ENCODE results near the gene USP34. TPM values are rescaled to one million over a fixed set of nuclear protein-coding genes. Genes with fewer than 3 reads are reported as not detected.
"Not testable (repeated sequence)": the region's sequence is repeated elsewhere in the genome, so short reads cannot be mapped to it uniquely, and the experiment has no call there.

USP34 gene
- polyA plus RNA-seq, 3 donors: 114 to 147 (median 141) TPM

DNA sequence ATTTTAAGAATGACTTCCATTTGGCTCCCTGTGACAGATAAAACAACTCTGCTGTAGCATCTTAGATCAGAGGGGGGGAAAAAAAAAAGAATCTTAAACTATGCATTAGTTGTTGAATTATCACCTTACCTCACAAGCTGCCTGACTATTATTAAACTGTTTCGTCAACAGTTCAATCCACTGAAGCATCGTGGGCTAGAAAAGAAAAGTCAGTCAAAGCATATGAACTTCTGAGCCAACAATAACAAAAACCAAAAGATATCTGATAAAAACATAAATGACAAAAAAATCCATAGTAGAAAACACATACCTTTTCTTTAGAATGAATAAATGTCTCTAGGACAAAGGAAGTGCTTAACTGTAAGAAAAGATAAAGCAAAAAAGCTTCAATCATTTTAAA, 235.2 kb downstream of the USP34 start:
- no peak for DNase-seq (ENCODE audit: extremely low read depth in 1 of 11, low read depth in 9 of 11, low spot score in 4 of 11)

DNA sequence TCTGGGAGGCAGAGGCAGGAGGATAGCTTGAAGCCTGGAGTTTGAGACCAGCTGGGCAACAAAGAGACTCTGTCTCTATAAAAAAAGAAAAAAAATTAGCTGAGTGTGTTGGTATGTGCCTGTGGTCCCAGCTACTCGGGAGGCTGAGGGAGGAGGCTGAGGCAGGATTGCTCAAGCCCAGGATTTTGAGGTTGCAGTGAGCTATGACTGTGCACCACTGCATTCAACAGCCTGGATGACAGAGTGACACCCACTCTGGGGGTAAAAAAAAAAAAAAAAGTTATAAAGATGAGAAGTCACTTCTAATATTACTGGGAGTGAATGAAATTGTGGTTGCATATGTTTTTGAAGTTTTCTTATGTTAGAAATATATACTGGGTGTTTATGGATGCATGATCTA, 237.3 kb downstream of the USP34 start:
- no peak for DNase-seq (ENCODE audit: extremely low read depth in 1 of 11, low read depth in 9 of 11, low spot score in 4 of 11)

DNA sequence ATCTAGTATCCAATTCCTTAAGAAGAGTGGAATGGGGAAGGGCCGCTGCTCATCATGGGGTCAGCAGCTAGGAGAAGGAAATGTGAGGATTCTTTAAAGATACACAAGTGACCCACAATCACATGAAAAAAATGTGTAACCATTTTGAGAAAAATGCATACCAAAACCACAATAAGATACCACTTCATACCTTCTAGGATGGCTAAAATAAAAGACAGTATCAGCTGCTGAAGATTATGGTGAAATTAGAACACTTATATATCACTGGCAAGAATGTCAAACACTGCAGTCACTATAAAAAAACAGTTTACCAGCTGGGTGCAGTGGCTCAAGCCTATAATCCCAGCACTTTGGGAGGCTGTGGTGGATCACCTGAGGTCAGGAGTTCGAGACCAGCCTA, 241.0 kb downstream of the USP34 start:
- no peak for DNase-seq (ENCODE audit: extremely low read depth in 1 of 11, low read depth in 9 of 11, low spot score in 4 of 11)

DNA sequence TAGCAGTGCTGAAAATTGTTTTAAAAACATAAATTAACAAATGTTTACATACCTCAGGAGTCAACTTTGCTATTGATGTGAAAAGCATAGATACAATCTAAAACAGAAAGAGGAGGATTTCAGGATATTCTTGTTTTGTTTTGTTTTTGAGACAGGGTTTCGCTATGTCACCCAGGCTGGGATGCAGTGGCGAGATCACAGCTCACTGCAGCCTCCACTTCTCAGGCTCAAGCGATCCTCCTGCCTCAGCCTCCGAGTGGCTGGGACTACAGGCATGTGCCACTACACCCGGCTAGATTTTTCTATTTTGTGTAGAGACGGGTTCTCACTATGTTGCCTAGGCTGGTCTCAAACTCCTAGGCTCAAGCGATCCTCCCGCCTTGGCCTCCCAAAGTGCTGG, 248.3 kb downstream of the USP34 start:
- DNase-seq (ENCODE audit: extremely low read depth in 1 of 11, low read depth in 9 of 11, low spot score in 4 of 11): no peak

DNA sequence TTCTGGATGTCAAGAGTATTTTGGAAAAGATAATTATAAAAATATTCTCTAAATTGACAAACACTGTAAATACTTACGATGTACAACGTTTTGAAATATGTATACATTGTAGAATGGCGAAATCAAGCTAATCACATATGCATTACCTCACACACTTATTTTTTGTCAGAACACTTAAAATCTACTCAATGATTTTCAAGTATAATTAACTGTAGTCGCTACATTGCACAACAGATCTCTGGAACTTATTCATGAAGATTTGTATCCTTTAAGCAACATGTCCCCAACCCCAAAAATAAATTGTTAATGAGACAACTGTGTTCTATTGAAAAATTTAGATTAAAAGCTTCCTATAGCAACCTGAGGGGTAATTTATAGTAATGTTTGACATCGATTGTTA, 249.1 kb downstream of the USP34 start:
- no peak for DNase-seq (ENCODE audit: extremely low read depth in 1 of 11, low read depth in 9 of 11, low spot score in 4 of 11)

DNA sequence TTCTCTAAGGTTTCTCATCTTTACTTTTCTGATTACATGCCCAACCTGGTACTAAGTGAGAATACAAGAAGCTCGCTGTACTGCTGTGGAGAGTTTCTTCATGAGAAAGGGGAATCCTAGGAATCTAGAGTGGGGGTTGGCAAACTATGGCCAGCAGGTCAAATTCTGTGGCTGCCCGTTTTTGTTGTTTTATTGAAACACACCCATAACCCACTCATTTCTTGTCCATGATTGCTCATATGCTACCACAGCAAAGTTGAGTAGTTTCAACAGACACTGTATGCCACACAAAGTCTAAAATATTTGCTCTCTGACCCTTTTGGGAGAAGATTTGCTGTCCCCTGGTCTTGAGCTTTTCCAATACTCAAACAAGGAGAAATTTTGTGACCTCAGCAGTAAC, 250.1 kb downstream of the USP34 start:
- no peak for DNase-seq (ENCODE audit: extremely low read depth in 1 of 11, low read depth in 9 of 11, low spot score in 4 of 11)

DNA sequence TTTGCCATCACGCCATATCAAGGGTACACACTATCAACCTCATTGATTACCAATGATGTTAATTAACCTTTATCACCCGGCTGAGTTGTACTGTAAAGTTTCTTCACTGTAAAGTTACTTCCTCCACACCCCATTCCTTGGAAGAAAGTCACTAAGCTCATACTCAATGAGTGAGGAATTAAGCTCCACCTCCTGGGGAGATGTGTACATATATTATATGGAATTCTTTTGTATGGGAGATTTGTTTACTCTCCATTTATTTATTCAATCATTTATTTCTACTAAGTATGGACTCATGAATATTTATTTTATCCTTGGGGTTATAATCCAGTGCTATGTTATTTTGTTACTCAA, 252.1 kb downstream of the USP34 start:
- no peak for DNase-seq (ENCODE audit: extremely low read depth in 1 of 11, low read depth in 9 of 11, low spot score in 4 of 11)

DNA sequence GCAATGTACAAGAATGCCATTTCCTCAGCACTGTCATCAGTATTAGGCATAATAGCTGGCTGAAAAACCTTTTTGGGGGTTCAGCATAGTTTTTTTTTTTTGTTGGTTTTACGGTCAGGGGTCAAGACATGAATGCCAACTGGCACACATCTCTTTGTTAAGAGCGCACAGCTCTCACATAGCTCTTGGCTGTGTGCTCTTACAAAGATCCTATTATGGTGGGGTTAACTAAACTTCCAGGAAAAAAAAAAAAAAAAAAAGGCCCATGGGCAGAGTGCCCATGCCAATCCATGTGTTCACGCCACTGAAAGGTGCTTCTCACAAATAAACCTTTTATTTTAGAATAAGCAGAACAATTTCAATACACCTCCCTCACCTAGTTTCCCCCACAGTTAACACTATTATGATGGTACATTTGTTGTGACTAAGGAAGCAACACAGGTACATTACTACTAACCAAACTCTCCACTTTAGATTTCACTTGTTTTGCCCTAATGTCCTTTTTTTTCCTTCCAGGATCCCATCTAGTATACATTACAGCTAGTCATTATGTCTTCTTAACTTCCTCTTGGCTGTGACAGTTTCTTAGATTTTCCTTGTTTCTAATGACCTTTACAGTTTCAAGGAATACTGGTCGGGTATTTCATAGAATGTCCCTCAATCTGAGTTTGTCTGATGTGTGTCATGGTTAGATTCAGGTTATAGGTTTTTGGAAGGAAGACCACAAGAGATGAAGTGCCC, 252.6 kb downstream of the USP34 start:
- no peak for DNase-seq (ENCODE audit: extremely low read depth in 1 of 11, low read depth in 9 of 11, low spot score in 4 of 11)

DNA sequence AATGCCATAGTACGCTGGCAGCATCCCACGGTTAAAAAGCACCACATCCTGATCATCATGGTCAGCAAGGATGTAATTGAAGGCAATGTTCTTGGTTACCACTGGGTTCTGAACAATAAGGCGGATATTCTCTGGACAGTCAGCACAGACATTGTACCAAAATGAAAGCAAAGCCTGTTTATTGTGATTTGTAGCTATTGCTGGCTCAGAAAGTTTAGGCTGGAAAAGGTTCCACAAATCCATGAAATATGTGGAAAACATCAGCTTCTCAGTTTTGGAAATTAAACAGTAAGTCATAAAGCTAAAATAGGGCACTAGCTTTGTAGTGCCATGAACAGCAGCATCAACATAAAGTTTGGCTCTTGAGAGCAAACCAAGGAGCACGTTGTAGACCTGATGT, 256.7 kb downstream of the USP34 start:
- no peak for DNase-seq (ENCODE audit: extremely low read depth in 1 of 11, low read depth in 9 of 11, low spot score in 4 of 11)

DNA sequence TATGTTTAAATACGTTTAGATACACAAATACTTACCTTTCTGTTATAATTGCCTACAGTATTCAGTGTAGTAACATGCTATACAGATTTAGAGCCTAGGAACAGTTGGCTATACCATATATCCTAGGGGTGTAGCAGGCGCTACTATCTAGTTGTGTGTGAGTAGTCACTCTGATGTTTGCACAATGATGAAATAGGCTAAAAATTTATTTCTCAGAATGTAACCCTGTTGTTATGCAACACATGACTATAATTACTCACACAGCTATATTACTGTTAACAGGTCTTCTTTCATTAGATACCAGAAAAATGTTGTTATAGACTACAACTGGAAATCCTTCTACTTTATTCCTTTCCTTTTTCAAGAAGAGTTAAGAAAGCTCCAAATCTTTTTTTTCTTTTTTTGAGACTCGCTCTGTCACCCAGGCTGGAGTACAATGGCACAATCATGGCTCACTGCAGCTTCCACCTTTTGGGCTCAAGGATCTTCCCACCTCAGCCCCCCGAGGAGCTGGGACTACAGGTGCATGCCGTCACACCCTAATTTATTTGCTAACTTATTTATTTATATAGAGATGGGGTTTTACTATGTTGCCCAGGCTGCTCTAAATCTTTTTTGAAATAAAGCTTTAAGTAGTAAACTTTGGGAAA, 260.4 kb downstream of the USP34 start:
- DNase-seq (ENCODE audit: extremely low read depth in 1 of 11, low read depth in 9 of 11, low spot score in 4 of 11): no peak

DNA sequence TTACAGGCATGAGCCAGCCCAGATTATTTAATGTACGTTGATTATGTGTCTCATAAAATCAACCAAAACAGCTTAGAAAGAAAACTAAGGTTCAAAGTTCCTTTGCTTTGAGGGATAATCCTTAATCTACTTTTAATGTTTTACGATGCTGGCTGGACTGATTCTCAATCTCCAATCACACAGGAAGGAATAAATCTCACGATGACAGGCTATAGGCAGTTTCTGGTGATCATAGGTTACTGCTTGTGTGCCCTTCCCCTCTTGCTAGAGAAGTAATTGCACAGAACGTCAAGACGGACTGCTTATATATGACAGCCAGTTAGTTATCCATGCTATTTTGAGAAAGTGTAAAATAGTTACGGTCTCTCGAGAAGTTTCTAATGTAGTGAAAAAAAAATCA, 265.8 kb downstream of the USP34 start:
- no peak for DNase-seq (ENCODE audit: extremely low read depth in 1 of 11, low read depth in 9 of 11, low spot score in 4 of 11)

DNA sequence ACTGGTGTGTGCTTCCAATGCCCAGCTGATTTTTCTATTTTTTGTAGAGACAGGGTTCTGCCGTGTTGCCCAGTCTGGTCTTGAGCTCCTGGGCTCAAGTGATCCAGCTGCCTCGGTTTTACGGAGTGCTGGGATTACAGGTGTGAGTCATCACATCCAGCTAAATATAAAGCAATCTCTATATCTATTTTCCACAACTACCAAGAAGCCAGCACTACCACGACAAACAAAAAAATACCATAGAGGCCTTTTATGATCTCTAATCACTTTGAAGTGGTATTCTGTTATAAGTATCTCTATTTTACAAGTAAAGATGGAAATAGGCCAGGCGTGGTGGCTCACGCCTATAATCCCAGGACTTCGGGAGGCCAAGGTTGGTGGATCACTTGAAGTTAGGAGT, 274.2 kb downstream of the USP34 start:
- DNase-seq (ENCODE audit: extremely low read depth in 1 of 11, low read depth in 9 of 11, low spot score in 4 of 11): no peak

DNA sequence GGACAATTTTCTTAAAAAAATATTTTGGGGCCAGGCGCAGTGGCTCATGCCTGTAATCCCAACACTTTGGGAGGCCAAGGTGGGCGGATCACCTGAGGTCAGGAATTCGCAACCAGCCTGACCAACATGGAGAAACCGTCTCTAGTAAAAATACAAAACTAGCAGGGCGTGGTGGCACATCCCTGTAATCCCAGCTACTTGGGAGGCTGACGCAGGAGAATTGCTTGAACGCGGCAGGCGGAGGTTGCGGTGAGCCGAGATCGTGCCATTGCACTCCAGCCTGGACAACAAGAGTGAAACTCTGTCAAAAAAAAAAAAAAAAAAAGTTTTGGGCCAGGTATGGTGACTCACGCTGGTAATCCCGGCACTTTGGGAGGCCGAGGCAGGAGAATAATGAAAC, 276.2 kb downstream of the USP34 start:
- DNase-seq (ENCODE audit: extremely low read depth in 1 of 11, low read depth in 9 of 11, low spot score in 4 of 11): not testable (repeated sequence)

DNA sequence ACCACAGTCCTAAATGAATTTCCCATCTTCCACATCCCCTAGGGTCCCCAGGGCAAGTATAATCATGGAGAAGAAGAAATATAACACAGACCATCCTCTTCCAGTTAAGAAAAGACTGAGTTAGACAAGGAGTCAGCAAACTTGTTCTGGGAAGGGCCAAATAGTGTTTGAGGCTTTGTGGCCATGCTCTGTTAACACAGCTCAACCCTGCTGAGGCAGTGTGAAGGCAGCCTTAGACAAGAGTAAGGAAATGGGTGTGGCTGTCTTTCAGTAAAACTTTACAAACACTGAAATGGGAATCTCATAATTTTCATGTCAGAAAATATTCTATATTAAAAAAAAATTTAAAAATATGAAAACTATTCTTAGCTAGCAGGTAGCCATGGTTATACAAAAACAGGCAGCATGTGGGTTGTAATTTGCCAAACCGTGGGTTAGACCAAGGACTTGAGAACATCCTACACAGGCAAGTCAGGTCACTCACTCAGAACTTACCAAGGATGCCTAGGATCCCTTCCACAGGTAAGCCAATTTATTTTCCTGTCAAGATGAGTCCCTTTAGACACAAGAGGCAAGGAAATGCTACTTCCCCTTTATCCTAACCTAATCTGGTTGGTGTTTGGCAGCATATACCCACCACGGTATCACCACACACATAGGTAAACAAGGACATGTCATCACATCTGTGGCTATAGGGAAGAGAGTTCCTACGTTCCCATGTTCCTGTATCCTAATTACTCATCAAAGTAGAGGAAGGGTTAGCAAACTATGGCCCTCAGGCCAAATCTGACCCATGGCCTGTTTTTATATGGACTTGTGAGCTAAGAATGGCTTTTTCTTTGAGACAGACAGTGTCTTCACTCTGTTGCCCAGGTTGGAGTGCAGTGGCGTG, 277.0 kb downstream of the USP34 start:
- DNase-seq (ENCODE audit: extremely low read depth in 1 of 11, low read depth in 9 of 11, low spot score in 4 of 11): no peak

DNA sequence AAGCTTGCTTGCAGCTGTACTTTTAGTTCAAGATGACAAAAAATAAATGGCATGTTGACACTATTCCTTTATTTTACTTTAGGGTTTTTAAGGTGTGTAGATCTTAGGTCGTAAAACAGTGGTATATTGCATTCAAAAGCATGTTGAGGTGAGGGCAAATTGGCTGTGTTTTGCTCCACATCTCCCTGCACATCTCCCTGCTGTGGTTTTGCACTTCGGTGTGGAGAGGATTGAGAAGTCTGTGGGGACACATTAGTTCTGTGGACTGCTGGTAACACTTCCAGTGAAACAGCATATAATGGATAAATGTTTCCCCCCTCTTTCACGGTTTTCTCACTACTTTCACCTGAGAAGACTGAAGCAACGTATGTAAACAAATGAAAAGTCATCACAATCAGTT, 283.8 kb downstream of the USP34 start:
- no peak for DNase-seq (ENCODE audit: extremely low read depth in 1 of 11, low read depth in 9 of 11, low spot score in 4 of 11)

DNA sequence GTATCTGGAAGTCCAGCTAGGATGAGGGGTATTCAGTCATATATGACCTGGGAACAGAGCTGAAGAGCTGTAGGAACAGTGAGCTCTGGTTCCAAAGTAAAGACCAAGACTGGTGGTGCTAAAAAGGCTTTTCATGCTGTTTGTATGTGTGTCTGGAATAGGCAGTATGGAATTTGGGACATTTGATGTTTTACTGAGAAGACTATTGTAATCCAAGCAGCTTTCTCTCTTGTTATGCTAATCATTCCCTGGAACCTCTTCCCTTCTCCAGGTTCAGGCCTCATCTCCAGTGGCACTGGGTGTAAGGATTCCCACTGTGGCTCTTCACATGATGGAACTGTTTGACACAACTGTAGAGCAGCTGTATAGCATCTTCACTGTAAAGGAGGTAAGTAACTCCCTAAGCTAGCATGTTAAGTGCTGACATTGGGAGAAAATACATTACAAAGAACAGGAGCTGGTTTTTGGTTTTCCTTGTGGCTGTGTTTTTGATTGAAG, 285.6 kb downstream of the USP34 start:
- no peak for DNase-seq (ENCODE audit: extremely low read depth in 1 of 11, low read depth in 9 of 11, low spot score in 4 of 11)

DNA sequence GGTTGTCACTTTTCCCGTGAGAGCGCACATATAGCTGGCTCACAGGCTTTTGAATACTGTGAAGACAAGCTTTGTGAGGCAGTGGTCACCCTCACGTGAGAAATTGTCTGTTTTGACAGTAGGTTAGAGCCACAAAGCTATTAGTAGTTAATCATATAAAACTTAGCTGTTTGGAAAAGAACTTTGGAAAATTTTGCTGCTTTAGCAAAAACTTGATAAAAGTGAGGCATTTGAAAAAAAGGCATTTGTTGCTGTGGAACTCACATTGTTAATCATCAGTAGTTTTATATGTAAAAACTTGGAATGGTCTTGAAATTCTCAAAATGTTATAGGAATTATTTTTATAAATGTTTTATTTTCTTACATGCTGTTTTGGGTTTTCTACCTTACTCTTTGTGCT, 286.6 kb downstream of the USP34 start:
- DNase-seq (ENCODE audit: extremely low read depth in 1 of 11, low read depth in 9 of 11, low spot score in 4 of 11): no peak

DNA sequence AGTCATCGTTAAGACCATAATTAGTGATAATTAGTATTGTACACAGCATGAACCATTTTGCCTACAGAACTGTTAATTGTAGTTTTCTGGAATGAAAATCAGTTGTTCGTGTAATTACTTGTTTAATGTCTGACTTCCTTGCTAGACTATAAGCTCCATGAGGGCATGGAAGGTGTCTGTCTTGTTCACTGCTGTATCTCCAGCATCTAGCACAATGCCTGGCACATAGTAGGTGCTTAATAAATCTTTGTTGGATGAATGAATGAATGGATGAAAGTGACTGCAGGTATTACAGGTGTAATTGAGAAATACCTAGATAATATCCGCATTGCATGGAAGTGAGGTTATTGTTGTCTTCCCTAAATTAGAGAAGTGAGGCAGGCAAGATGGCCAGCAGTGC, 287.1 kb downstream of the USP34 start:
- DNase-seq (ENCODE audit: extremely low read depth in 1 of 11, low read depth in 9 of 11, low spot score in 4 of 11): no peak

DNA sequence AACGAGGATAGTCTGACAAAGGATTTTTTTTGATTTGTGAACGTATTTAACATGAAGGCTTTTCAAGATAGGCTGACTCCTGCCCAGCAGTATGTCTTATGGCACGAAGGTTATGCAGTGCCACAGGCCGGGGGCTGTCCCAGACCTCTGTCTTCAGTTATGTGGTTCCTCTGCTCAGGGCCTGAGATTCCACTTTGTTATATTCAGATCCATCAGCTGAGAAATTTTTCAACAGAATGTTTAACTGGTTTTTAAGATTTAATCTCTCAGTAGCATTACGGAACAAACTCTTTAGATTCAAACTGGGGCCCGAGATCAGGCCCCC, 288.9 kb downstream of the USP34 start:
- no peak for DNase-seq (ENCODE audit: extremely low read depth in 1 of 11, low read depth in 9 of 11, low spot score in 4 of 11)

DNA sequence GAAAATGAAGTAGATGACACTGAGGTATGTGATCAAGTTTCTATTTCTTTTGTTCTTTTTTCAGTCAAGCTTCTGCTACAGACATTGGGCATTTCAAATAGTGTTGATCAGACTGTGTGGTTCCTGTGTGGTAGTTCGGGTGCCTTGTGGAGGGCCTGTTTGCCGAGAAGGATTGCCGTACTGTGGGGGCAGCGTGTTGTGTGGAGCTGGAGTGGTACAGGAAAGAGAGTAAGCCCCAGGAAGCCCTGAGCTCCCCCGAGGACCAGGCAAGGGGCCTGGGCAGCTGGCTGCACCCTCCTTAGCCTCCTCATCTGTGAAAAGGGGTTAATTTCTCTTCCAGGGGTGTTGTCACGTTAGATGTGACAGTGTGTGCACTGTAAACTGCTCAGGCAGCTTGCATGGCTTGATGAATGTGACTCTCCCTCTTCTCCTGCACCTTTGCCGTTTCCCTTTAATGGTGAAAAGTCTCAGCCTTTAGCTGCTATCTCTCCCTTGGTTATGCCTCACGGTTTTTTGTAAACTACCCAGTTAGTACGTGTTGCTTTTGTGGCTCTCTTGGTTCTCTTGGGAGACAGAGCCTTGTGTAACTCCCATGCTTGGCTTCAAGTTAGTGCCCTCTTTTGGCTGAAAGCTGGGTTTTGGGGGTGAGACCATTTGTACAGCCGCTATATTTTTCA, 289.4 kb downstream of the USP34 start:
- DNase-seq (ENCODE audit: extremely low read depth in 1 of 11, low read depth in 9 of 11, low spot score in 4 of 11): no peak

All from renal cortex interstitium (tissue), 11 donors.